Right lobe of liver (tissue), 6 donors: ENCODE data around the gene PRKAG2. TPM values are rescaled to one million over a fixed set of nuclear protein-coding genes. Genes with fewer than 3 reads are reported as not detected.

Experiments used
- ATAC-seq, 4 donors: fragments of 200-7000 bp; cut with Tn5 transposase; one replicate each; pipeline ENCODE4 v1.9.1; 2020; ENCODE audit warnings: mild to moderate bottlenecking in 4 of 4, moderate library complexity in 4 of 4
- DNase-seq, 3 donors: peaks; one replicate each; pipeline ENCODE4 v3.0.0-alpha.2; 2020
- H3K27ac ChIP-seq, 3 donors: fragments of 200-600 bp; one replicate each; pipeline ENCODE4 v1.8.0; 2022
- H3K27me3 ChIP-seq, 2 donors: fragments of 200-600 bp; one replicate each; pipeline ENCODE4 v1.8.0; 2022
- H3K36me3 ChIP-seq, 4 donors: fragments of 200-600 bp; sonication (generic) in 1 of 4; one replicate each; pipeline versions ENCODE4 v1.5.1 to v1.8.0; 2017 to 2022; ENCODE audit warnings: control low read depth in 1 of 4
- H3K4me1 ChIP-seq, 4 donors: fragments of 200-600 bp; sonication (generic) in 1 of 4; one replicate each; pipeline versions ENCODE4 v1.5.1 to v1.8.0; 2017 to 2022; ENCODE audit warnings: control low read depth in 1 of 4
- H3K4me3 ChIP-seq, 3 donors: fragments of 200-600 bp; one replicate each; pipeline ENCODE4 v1.8.0; 2022
- H3K9me3 ChIP-seq, 4 donors: fragments of 200-600 bp; sonication (generic) in 1 of 4; one replicate each; pipeline versions ENCODE4 v1.5.1 to v1.8.0; 2017 to 2022; ENCODE audit warnings: control low read depth in 1 of 4
- POLR2A ChIP-seq: fragments of 450-650 bp; IDR thresholded peaks from one replicate; pipeline ENCODE4 v1.6.1; 2017; ENCODE audit warnings: antibody characterized with exemption, mild to moderate bottlenecking
- WGBS: methylation state at CpG from one replicate; pipeline ENCODE4 v1.1.6; 2018; ENCODE audit warnings: low coverage, low lambda C conversion rate; ENCODE audit not compliant: insufficient coverage; ENCODE audit errors: missing lambda C conversion rate; 5-methylcytosine and 5-hydroxymethylcytosine counted together
- intact Hi-C, 2 donors: fragments of 100-400 bp; cut with DNase I; formaldehyde crosslinking; loops; one replicate each; pipeline versions ENCODE4 v1.11.2 to v1.14.1; 2022
- total RNA-seq, 6 experiments: library from RNA; depleted of rRNA in 2 of 6; stranded (reverse); fragments of >200 nt in 2 of 6; fragmentation: NEBNext Ultra II Directional in 3 of 6; extraction: Animal tissue kit (Norgen Biotek cat#: 25700) in 3 of 6; gene quantifications; one replicate each; pipeline versions ENCODE4 v1.1.0 to v1.2.4, GENCODE V29; 2016 to 2023
- TF ChIP-seq, protein P1 (sequence below), 4 donors: fragments of 200-600 bp in 3 of 4; fragments of 450-650 bp in 1 of 4; IDR thresholded peaks; one replicate each; pipeline versions ENCODE4 v1.5.1 to v1.8.0; 2016 to 2022; ENCODE audit warnings: antibody characterized with exemption in 4 of 4, mild to moderate bottlenecking in 2 of 4
- donor health status: DM: no; HTN: yes; CAD: no.
- donor health status: DM: no; HTN: no; CAD: no.
- donor health status: DM: no; HTN: no; CAD: no.
- donor health status: DM: no; HTN: yes; CAD: no.
- donor health status: DM: no; HTN: yes; CAD: no.

Gene PRKAG2
- total RNA-seq, 6 experiments from 2014 or later, result 20.6 to 63.6 (median 29.5) TPM

GRCh38 chr7:151728286-151728660, 148.6 kb downstream of the PRKAG2 start:
- no peak for TF ChIP-seq POLR2A
- TF ChIP-seq, protein P1, sequence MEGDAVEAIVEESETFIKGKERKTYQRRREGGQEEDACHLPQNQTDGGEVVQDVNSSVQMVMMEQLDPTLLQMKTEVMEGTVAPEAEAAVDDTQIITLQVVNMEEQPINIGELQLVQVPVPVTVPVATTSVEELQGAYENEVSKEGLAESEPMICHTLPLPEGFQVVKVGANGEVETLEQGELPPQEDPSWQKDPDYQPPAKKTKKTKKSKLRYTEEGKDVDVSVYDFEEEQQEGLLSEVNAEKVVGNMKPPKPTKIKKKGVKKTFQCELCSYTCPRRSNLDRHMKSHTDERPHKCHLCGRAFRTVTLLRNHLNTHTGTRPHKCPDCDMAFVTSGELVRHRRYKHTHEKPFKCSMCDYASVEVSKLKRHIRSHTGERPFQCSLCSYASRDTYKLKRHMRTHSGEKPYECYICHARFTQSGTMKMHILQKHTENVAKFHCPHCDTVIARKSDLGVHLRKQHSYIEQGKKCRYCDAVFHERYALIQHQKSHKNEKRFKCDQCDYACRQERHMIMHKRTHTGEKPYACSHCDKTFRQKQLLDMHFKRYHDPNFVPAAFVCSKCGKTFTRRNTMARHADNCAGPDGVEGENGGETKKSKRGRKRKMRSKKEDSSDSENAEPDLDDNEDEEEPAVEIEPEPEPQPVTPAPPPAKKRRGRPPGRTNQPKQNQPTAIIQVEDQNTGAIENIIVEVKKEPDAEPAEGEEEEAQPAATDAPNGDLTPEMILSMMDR (IDR thresholded peaks at IDR 0.05), result no peak
- intact Hi-C loops, result no loop called here
- Histone ChIP-seq H3K27me3 (no peaks in the 10 kb centered on the region), H3K4me3 (no peak overlapping the region), H3K4me1 (peaks cover 0 to 15% (median 0%) of the 10 kb centered on the region in 4 donors), H3K36me3 (no peaks in the 10 kb centered on the region), H3K9me3 (no peaks in the 10 kb centered on the region), H3K27ac (peak overlapping the region in 1 of 3 donors; percentile 47)
- DNase-seq (peak in 1 of 3 donors; percentile 34), ATAC-seq (peak in 1 of 4 donors; percentile 3)
- 75% methylated on average over 5 of the region's 8 CpGs for WGBS

DNA sequence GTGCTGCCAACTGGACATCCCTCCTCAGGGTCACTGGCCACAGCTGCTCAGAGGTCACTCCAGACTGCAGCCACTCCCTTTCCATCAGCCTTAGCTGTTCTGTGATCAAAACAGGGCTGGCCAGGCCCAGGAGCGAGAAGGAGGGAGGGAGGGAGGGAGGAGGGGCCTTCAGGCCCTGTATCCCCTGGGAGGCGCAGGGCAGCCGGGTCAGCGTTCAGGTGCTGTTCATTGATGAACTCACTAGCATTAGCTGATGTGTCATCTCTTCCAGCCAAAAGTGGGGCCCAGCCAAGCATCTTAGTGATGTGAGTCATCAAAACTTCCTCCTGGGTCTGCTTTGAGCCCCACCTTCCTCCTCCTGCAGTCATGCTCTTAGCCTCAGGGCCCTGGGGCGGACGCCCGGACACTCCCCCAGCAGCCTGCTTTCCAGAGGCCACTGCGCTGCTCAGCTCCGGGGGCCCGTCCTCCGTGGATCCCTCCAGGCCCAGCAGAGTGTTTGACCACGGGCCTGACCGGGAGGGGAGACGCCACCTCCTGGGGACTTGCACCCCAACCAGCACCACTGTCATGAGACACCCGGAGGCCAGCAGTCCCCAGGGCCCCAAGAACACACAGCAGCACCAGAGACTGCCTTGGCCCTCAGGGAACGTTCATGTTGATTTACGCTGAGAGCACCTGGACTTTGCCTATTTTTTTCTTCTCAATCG, 149.2 kb downstream of the PRKAG2 start:
- intact Hi-C loops, result no loop called here
- Histone ChIP-seq H3K4me3 (no peak overlapping the region), H3K27me3 (no peaks in the 10 kb centered on the region), H3K36me3 (no peaks in the 10 kb centered on the region), H3K4me1 (peaks cover 0 to 15% (median 0%) of the 10 kb centered on the region in 4 donors), H3K9me3 (no peaks in the 10 kb centered on the region), H3K27ac (peak overlapping the region; percentile 20 to 71 (median 47))
- peak; percentile 58 to 84 (median 61) for ATAC-seq
- 46% methylated on average over 3 of the region's 18 CpGs for WGBS
- TF ChIP-seq POLR2A, result no peak
- TF ChIP-seq, protein P1 (IDR thresholded peaks at IDR 0.05), result no peak
- peak; percentile 45 to 65 (median 53) for DNase-seq

- WGBS, result 61% methylated on average over 12 of the region's 23 CpGs
- no peaks in the 10 kb centered on the region for H3K9me3 ChIP-seq
- TF ChIP-seq POLR2A, result no peak
- TF ChIP-seq, protein P1 (IDR thresholded peaks at IDR 0.05), result no peak
- no peak overlapping the region for H3K4me3 ChIP-seq
- H3K27me3 ChIP-seq, result no peaks in the 10 kb centered on the region
- peaks cover 0 to 15% (median 0%) of the 10 kb centered on the region in 4 donors for H3K4me1 ChIP-seq
- H3K36me3 ChIP-seq, result no peaks in the 10 kb centered on the region
- intact Hi-C loops, result no loop called here
- ATAC-seq (peak in 2 of 4 donors; percentile 6 to 14), DNase-seq (peak in 1 of 3 donors; percentile 40)
- peak overlapping the region; percentile 20 to 71 (median 47) for H3K27ac ChIP-seq
These were observed 150.0 kb downstream of the PRKAG2 start for GRCh38 chr7:151726652-151727578.

- intact Hi-C loops, result no loop called here
- no peak overlapping the region for H3K27ac ChIP-seq
- ATAC-seq (no peak), DNase-seq (peak in 1 of 3 donors; percentile 25)
- H3K27me3 ChIP-seq, result no peaks in the 10 kb centered on the region
- H3K36me3 ChIP-seq, result no peaks in the 10 kb centered on the region
- TF ChIP-seq, protein P1 (IDR thresholded peaks at IDR 0.05), result no peak
- TF ChIP-seq POLR2A, result no peak
- H3K4me1 ChIP-seq, result peaks cover 0 to 15% (median 0%) of the 10 kb centered on the region in 4 donors
- H3K9me3 ChIP-seq, result no peaks in the 10 kb centered on the region
- no peak overlapping the region for H3K4me3 ChIP-seq
- WGBS, result 96% methylated on average over 4 of the region's 23 CpGs
These were observed 150.9 kb downstream of the PRKAG2 start for GRCh38 chr7:151725844-151726651.
